Measurements from ENCODE around the gene MEIOSIN.
"Not testable (repeated sequence)": the region's sequence is repeated elsewhere in the genome, so short reads cannot be mapped to it uniquely, and the experiment has no call there.

Gene MEIOSIN

DNA sequence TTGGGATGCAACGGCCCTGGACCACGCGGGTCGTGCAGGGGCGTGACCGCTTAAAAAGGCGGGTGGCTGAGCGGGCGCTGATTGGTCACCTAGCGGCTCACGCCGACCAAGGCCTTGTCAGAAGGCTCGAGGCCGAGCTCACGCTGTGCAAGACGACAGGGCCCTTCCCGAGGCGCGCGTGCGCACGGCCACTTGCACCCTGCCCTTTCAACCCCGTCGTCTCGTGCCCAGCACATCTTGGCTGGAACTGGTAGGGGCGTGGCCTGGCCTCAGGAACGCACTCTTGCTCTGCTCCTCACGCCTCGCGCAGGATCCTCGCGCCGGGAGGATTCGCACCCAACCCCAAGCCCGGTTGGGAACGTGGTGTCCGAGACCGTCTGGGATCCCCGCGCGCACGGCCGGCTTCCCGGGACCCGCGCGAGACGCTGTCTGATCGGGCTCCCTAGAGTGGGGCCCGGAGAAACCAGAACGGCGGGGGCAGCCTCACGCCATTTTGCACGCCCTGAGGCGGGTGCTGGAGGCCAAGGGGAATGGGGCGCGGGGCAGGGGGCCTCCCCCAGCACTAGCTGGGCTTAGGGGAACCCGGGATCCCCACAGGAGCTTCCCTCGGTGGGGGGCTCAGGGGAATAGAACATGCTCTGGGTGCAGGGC is at the start of gene MEIOSIN:
TSS of gene MEIOSIN (plus strand) at position 280 of the 651 bp plus-strand sequence. CDS start 1,938 bp downstream, outside the sequence.
- DNase-seq = no peak

DNA sequence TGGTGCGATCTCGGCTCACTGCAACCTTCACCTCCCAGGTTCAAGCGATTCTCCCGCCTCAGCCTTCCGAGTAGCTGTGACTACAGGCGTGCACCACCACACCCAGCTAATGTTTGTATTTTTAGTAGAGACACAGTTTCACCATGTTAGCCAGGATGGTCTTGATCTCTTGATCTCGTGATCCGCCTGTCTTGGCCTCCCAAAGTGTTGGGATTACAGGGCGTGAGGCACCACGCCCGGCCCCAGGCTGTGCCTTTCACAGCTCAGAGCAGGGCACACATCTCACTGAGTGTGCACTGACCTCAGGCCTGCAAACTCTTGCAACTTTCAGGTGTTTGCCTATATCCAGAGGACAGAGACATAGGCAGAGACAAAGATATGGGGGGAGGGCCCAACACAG is 48.2 kb upstream of the MEIOSIN start:
- not testable (repeated sequence) for DNase-seq

DNA sequence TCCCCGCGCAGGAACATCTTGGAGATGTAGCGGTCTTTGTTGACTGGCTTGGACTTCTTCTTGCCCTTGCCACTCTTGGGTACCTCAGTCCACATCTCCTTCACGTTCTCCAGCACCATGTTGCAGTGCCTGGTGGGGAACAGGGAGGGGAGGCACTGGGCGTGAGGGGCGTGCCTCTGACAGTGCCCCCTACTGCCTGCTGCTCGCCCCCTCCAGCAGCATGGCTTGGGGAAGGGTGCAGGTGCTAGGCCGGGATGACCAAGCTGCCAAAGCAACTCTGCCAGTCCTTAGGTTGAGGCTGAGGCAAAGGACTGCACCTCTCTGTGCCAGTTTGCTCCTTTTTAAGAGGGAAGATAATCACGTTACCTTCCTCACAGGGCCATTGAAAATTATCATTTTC is 45.6 kb upstream of the MEIOSIN start:
- DNase-seq = no peak

DNA sequence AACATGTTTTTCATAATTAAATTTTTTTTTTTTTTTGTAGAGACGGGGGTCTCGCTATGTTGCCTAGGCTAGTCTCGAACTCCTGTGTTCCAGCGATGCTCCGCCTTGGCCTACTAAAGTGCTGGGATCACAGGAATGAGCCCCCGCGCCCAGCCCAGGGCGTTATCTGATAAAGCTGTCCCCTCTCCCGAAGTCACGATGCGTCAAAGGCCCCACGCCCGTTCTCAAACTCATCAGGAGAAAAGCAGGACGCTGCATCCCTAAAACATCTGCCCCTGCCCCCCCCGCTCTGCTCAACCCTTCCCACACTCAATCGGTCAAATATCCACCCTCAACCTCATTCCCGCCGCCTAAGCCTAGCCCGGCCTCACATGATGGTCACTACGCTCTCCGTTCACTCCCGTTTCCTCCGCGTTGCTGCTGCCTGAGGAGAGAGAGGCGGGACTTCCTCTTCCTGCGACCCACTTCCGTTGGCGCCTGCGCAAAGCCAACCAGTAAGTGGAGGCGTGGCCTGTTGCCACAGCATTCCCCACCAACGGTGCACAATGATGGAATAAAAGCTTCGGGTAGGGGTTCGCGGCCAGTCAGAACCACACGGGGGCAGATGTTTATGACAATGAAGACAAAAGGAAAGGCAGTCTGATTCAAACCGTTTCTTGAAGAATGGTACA is 41.6 kb upstream of the MEIOSIN start, which contains the start of gene SNRPD2:
TSS of gene SNRPD2 (minus strand) at position 438 of the 671 bp plus-strand sequence. CDS start at position 373, 65 bp downstream.
- DNase-seq = peak; percentile 98

GRCh38 chr19:45692187-45693105 is 40.8 kb upstream of the MEIOSIN start, which contains the start of gene QPCTL:
Gene QPCTL, plus strand, starts transcription at chr19:45692666. Its CDS starts 38 bp downstream, at chr19:45692704.
- DNase-seq = peak; percentile 100

DNA sequence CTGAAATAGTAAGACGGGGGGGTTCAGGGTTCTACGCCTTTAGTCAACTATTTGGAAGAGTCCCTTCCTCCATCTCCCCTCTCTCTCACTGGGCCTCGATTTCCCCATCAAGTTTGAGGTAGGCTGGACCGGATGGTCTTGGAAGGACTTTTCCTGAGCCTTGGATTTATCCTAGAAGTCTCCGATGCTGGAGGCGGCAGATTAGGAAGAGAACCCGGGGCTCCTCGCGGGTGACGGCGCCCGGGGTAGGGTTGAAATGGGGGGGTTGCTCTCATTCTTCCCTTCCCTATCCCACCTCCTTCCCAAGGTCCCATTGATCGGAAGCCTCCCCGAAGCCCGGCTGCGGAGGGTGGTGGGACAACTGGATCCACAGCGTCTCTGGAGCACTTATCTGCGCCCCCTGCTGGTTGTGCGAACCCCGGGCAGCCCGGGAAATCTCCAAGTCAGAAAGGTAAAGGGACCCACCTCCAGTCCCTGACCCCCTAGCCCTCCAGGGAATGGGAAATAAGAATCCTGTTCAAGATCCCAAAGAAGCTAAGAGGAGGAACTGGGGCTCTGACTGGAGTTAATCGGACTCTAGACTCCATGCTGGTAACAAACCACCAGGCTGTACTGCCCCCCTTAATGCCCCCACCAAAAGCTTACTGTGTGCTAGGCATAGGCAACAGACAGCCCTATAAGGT is 40.0 kb upstream of the MEIOSIN start:
- DNase-seq = peak; percentile 91

- no peak for DNase-seq
These were observed 31.6 kb upstream of the MEIOSIN start for GRCh38 chr19:45701676-45702075.

- DNase-seq = no peak
These were observed 28.1 kb upstream of the MEIOSIN start for GRCh38 chr19:45705115-45705514.

GRCh38 chr19:45705710-45706415 is 27.4 kb upstream of the MEIOSIN start:
- DNase-seq = no peak

DNA sequence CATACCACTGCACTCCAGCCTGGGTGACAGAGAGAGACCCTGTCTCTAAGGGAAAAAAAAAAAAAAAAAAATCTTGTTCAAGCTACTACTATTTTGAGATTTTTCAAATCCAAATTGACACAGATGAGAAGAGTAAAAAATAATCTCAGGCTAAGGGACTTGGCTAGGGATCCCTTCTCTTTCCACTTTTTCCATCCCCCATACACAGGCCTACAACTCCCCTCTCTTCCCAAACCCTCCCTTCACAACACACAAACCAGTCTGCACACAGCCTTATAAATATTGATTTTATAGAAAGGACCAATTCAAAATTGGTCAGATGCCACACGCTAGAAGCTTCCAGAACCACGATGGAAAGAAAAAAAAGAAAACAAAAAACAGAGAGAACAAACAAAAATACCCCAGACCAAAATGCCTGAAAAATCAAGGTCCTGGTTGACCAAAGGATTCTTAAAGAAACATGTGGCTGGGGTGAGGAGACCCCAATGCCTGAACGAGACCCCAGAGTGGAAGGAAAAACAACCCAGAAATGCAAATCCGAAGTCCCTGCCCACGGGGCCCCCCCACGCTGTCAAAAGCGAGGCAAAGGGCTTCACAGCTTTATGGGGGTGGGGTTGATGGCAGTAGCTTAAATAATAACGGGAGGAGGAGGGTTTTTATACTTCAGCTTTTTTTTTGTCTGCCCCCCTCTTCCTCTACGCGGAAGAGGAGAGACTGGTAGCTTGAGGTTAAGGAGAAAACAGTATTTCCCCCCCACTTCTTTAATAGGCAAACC is 22.7 kb upstream of the MEIOSIN start:
- no peak for DNase-seq

DNA sequence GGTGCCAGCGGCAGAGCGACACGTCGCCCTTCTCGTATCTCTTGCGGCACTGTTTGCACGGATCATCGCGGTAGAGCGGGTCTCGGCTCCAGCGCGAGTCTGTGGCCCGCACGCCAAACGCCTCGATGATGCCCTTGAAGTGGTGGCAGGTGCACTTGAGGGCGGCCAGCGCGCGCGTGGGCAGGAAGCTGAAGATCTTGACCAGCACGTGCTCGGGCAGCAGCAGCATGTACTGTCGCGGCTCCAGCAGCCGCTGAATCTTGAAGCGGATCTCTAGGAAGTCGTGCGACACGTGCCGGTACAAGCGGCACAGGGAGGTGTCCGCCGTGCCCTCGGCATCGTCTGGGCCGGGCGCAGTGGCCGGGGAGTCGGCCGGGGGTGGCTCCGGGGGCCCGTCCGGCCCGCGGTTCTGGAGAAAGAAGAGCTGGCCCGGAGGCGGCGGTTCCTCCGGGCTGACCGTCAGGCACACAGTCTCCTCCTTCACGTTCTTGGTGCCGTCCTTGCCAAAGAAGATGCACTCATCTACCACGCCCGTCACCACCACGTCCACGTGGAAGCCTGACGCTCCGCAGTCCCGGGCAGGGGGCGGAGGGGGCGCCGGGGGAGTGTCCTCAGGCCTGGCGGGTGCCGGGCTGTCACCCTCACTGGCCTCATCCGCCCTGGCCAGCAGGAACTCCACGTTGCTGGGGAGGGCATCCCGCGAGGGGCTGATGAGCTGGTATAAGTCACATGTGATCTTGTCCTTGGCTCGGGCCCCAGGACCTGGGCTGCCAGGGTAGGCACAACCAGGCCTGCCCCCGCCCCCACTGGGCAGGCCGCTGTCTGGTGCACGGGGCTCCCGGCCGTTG is 21.2 kb upstream of the MEIOSIN start:
- DNase-seq = no peak

GRCh38 chr19:45712699-45713067 is 20.6 kb upstream of the MEIOSIN start:
- DNase-seq = no peak

DNA sequence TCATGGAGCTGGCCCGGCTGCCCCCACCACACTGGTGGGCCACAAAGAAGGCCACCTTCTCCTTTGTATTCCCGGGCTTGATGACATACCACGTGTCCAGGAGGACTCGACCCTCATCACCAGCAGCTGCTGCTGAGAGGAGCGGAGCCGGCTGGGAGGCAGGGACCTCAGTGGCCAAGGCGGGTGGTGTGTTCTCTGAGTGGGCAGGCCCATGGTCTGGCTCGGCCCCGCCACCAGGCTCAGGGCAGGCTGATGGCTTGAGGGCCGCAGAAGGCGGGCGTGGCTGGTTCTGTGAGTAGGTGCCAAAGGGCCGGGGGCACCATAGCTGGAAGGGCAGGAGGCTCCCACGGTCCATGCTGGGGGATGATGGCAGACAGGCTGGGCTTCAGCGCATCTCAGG is 20.1 kb upstream of the MEIOSIN start:
- DNase-seq = no peak

DNA sequence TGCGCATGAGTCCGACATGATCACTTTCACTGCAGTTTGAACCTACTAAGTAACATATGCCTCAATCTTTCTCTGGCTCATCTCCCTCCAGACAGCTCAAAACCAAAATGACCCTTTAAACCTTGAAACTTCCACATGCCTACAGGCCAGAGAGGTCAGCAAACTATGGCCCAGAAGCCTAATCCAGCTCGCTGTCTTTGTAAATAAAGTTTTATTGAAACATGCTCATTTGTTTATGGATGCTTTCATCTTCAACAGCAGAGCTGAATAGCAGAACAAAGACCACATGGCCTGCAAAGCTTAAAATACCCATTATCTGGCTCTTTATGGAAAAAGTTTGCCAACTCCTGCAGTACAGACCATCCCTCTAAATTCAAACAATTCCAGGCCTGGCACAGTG is 18.1 kb upstream of the MEIOSIN start:
- DNase-seq = no peak

DNA sequence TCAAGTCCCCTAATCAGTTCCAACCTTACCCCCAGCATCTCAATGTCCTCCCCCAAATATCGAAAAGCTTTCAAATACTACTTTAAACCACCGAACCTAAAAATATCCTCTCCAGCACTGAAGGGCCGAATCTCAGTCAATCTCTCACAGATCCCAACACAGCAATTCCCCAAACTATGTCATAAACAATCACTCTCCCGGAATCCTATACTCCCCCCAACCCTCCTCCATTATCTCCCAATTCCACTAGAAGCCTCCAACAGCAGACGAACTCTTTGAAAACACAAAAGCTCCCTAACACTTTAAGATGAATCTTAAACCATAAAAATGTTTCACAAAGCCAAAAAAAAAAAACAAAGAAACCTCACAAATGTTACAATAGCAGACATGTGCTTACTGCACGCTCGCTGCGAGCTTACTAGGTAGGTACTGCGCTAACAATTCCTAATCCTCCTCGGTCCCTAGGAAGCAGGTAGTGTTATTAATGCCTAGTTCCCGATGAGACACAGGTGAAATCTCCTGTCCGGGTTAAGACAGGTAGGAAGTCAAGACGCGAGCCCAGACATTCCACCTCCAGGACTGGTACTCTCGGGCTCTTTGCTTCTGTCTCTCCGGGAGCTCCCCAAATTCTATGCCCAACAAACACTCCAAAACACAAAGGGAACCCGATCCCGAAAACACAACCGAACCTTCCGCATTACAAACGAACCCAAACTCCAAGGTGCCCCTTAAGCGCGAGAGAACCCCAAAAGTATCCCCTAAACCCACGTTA is 16.7 kb upstream of the MEIOSIN start:
- DNase-seq = peak; percentile 57

GRCh38 chr19:45717131-45717982 is 15.9 kb upstream of the MEIOSIN start:
- peak; percentile 100 for DNase-seq

DNA sequence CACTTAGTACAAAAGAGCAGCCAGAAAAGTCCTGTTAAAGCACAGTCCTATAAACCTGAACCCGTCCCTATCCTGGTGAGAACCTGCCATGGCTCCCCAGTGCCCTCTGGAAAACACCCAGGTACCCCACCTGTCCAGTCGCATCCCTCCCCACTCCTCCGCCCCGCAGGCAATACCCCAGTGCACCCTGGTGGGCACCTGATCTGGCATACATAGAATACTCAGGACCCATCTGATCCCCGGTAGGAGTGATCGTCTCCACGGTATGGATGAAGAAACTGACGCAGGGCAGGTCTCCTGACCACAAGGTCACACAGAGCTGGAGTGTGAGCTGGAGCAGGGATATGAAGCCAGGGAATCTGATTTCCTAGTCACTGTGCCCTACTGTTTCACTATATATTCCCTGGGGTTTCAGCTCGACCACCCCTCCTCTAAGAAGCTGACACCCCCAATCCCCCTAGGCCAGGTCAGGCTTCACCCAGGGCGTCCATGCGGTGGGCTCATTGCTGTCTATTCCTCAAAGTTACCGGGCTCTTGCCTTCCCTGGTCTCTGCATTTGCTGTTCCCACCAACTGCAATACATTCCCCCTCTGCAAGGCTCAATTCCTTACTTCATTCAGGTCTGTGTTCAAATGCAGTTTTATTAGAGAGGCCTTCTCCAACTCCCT is 15.1 kb upstream of the MEIOSIN start:
- peak; percentile 52 for DNase-seq

DNA sequence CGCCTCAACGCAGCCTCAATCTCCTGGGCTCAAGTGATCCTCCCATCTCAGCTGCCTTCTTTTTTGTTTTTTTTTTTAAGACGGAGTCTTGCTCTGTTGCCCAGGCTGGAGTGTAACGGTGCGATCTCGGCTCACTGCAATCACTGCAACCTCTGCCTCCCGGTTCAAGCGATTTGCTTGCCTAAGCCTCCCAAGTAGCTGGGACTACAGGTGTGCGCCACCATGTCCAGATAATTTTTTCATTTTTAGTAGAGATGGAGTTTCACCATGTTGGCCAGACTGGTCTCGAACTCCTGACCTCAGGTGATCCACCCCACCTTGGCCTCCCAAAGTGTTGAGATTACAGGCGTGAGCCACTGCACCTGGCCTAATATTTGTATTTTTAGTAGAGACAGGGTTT is 13.2 kb upstream of the MEIOSIN start:
- DNase-seq = not testable (repeated sequence)

Data from NCI-H82 (cell line).